Measurements from ENCODE around the gene LTBP4. TPM values are rescaled to one million over a fixed set of nuclear protein-coding genes. Genes with fewer than 3 reads are reported as not detected.

LTBP4 gene
- total and polyA plus RNA-seq, 2 of the 13 experiments (the other 11 are each of a cell fraction or from before 2014, with no cell fraction given): 0.86 to 2.3 TPM

DNA sequence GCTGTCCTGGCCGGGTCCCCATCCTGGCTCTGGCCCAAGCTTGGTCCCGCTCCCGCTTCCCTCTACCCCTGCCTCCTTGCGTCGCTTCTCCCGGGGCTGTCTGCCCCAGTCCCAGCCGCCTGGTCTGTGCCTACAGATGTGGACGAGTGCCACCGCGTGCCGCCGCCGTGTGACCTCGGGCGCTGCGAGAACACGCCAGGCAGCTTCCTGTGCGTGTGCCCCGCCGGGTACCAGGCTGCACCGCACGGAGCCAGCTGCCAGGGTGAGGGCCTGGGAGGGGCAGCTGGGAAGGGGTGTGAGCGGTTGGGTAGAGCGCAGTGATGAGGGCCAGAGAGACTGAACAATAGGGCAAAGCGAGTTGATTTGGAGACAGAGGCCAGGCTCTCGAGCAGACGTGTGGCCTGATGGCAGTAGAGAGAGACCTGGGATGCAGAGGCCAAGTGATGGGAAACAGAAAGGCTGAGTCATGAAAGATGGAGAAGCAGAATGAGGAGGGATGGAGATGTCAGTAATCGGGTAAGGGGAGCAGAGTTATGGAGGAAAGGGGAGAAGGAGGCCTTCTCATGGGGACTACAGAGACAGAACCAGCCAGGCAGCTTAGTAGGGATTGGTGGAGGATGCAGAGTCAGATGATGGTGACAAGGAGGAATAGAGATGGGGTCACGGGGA is 9.4 kb downstream of the LTBP4 start (continued):
- TF ChIP-seq NR2F6 (IDR thresholded peaks at IDR 0.05): no peak
- TF ChIP-seq NR2F6 (CRISPR knock-in tag; IDR thresholded peaks at IDR 0.05): no peak
- peak in 1 of 2 experiments; percentile 21; a peak in 1 of 4 replicates for TF ChIP-seq MAFK (conservative IDR thresholded peaks at IDR 0.05 in 1 of 2, IDR thresholded peaks at IDR 0.05 in 1 of 2; ENCODE audit: low read length in 2 of 2)
- no peak for TF ChIP-seq SIX4 (CRISPR knock-in tag; IDR thresholded peaks at IDR 0.05)
- TF ChIP-seq, protein P1, sequence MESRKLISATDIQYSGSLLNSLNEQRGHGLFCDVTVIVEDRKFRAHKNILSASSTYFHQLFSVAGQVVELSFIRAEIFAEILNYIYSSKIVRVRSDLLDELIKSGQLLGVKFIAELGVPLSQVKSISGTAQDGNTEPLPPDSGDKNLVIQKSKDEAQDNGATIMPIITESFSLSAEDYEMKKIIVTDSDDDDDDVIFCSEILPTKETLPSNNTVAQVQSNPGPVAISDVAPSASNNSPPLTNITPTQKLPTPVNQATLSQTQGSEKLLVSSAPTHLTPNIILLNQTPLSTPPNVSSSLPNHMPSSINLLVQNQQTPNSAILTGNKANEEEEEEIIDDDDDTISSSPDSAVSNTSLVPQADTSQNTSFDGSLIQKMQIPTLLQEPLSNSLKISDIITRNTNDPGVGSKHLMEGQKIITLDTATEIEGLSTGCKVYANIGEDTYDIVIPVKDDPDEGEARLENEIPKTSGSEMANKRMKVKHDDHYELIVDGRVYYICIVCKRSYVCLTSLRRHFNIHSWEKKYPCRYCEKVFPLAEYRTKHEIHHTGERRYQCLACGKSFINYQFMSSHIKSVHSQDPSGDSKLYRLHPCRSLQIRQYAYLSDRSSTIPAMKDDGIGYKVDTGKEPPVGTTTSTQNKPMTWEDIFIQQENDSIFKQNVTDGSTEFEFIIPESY (CRISPR knock-in tag; IDR thresholded peaks at IDR 0.05): peak; percentile 43; the same call in 1 of the 2 replicates
- no peak for TF ChIP-seq ZNF839 (CRISPR knock-in tag; IDR thresholded peaks at IDR 0.05; ENCODE audit: borderline replicate concordance)
- TF ChIP-seq ZNF781 (CRISPR knock-in tag; IDR thresholded peaks at IDR 0.05; ENCODE audit: borderline replicate concordance, not compliant biosample characterization): no peak
- no peak for TF ChIP-seq RXRA (CRISPR knock-in tag; IDR thresholded peaks at IDR 0.05)
- TF ChIP-seq, protein P2, sequence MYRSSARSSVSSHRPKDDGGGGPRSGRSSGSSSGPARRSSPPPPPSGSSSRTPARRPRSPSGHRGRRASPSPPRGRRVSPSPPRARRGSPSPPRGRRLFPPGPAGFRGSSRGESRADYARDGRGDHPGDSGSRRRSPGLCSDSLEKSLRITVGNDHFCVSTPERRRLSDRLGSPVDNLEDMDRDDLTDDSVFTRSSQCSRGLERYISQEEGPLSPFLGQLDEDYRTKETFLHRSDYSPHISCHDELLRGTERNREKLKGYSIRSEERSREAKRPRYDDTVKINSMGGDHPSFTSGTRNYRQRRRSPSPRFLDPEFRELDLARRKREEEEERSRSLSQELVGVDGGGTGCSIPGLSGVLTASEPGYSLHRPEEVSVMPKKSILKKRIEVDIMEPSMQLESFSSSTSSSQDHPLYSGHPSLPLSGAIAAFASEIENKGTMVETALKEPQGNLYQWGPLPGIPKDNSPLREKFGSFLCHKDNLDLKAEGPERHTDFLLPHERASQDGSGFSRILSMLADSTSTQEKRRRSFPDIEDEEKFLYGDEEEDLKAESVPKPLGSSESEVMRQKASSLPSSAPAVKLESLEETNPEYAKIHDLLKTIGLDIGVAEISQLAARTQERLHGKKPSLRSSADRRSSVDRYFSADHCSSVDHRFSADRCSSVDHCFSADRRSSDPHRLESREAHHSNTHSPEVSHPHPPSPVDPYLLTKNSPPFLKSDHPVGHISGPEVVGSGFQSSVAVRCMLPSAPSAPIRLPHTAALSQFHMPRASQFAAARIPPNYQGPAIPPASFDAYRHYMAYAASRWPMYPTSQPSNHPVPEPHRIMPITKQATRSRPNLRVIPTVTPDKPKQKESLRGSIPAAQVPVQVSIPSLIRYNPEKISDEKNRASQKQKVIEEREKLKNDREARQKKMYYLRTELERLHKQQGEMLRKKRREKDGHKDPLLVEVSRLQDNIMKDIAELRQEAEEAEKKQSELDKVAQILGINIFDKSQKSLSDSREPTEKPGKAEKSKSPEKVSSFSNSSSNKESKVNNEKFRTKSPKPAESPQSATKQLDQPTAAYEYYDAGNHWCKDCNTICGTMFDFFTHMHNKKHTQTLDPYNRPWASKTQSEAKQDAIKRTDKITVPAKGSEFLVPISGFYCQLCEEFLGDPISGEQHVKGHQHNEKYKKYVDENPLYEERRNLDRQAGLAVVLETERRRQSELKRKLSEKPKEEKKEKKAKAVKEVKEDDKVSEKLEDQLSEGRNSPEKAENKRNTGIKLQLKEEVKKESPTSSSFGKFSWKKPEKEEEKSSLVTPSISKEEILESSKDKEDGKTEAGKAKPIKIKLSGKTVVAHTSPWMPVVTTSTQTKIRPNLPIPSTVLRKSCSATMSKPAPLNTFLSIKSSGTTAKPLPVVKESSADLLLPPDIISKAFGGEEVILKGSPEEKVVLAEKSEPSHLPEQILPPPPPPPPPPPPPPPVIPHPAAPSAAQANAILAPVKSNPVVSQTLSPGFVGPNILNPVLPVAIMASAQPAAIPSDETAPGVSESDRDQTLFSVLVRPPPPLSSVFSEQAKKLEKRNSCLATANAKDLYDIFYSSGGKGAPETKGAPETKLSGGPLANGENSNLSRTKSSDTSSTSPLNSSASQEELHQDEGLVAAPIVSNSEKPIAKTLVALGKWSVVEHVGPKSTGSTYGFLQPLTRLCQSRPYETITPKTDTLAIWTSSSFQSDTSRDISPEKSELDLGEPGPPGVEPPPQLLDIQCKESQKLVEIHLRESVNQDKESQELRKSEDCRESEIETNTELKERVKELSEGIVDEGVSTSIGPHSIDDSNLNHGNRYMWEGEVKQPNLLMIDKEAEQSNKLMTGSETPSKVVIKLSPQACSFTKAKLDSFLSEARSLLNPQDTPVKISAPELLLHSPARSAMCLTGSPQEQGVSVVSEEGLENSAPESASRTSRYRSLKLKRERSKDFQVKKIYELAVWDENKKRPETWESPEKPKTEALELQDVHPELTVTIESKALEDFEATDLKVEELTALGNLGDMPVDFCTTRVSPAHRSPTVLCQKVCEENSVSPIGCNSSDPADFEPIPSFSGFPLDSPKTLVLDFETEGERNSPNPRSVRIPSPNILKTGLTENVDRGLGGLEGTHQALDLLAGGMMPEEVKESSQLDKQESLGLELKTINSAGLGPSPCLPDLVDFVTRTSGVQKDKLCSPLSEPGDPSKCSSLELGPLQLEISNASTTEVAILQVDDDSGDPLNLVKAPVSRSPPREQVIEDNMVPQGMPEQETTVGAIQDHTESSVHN (CRISPR knock-in tag; IDR thresholded peaks at IDR 0.05): no peak
- no peak for TF ChIP-seq ADNP (CRISPR knock-in tag; IDR thresholded peaks at IDR 0.05)
- TF ChIP-seq ZNF614 (CRISPR knock-in tag; IDR thresholded peaks at IDR 0.05; ENCODE audit: borderline replicate concordance): no peak
- TF ChIP-seq ARID2 (CRISPR knock-in tag; IDR thresholded peaks at IDR 0.05; ENCODE audit: borderline replicate concordance): no peak
- TF ChIP-seq, protein P3, sequence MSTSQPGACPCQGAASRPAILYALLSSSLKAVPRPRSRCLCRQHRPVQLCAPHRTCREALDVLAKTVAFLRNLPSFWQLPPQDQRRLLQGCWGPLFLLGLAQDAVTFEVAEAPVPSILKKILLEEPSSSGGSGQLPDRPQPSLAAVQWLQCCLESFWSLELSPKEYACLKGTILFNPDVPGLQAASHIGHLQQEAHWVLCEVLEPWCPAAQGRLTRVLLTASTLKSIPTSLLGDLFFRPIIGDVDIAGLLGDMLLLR (CRISPR knock-in tag; IDR thresholded peaks at IDR 0.05): no peak
- TF ChIP-seq ZNF660 (CRISPR knock-in tag; IDR thresholded peaks at IDR 0.05; ENCODE audit: borderline replicate concordance, low read depth): no peak
- TF ChIP-seq, protein P4, sequence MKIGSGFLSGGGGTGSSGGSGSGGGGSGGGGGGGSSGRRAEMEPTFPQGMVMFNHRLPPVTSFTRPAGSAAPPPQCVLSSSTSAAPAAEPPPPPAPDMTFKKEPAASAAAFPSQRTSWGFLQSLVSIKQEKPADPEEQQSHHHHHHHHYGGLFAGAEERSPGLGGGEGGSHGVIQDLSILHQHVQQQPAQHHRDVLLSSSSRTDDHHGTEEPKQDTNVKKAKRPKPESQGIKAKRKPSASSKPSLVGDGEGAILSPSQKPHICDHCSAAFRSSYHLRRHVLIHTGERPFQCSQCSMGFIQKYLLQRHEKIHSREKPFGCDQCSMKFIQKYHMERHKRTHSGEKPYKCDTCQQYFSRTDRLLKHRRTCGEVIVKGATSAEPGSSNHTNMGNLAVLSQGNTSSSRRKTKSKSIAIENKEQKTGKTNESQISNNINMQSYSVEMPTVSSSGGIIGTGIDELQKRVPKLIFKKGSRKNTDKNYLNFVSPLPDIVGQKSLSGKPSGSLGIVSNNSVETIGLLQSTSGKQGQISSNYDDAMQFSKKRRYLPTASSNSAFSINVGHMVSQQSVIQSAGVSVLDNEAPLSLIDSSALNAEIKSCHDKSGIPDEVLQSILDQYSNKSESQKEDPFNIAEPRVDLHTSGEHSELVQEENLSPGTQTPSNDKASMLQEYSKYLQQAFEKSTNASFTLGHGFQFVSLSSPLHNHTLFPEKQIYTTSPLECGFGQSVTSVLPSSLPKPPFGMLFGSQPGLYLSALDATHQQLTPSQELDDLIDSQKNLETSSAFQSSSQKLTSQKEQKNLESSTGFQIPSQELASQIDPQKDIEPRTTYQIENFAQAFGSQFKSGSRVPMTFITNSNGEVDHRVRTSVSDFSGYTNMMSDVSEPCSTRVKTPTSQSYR (CRISPR knock-in tag; IDR thresholded peaks at IDR 0.05; ENCODE audit: borderline replicate concordance): 0 out of 2 replicates have a peak, but pooled peaks have one; percentile 10

All from HepG2 (cell line).